Calu3 (cell line): ENCODE measurements around the gene SPG7. TPM values are rescaled to one million over a fixed set of nuclear protein-coding genes. Genes with fewer than 3 reads are reported as not detected.

Experiments
- BruUV-seq: library from RNA; stranded (reverse); fragments of 400-500 nt; replicated peaks from 2 replicates; lab custom pipeline; 2021; lab: Mats Ljungman, UMichigan
- CTCF ChIA-PET: fragments of 300-600 bp; sonication (Branson Sonifier 250); formaldehyde crosslinking; loops from one replicate; lab custom pipeline; 2022; ENCODE audit warnings: antibody characterized with exemption; lab: Charles Lee
- DNase-seq: peaks from one replicate; pipeline ENCODE4 v3.0.0; 2022
- H3K27ac Mint-ChIP-seq: one replicate; pipeline ENCODE4 v1.8.0; 2022; ENCODE audit warnings: mixed read lengths; ENCODE audit not compliant: unreplicated experiment
- H3K27me3 Mint-ChIP-seq: one replicate; pipeline ENCODE4 v1.8.0; 2022; ENCODE audit warnings: mixed read lengths; ENCODE audit not compliant: unreplicated experiment
- H3K36me3 Mint-ChIP-seq: one replicate; pipeline ENCODE4 v1.8.0; 2022; ENCODE audit warnings: mild to moderate bottlenecking, moderate library complexity, mixed read lengths; ENCODE audit not compliant: insufficient read depth, unreplicated experiment
- H3K4me1 Mint-ChIP-seq: one replicate; pipeline ENCODE4 v1.8.0; 2022; ENCODE audit warnings: mild to moderate bottlenecking, low read depth, mixed read lengths; ENCODE audit not compliant: unreplicated experiment
- H3K4me3 Mint-ChIP-seq: one replicate; pipeline ENCODE4 v1.8.0; 2022; ENCODE audit warnings: mild to moderate bottlenecking, low read depth, moderate library complexity, mixed read lengths; ENCODE audit not compliant: unreplicated experiment
- H3K9me3 Mint-ChIP-seq: one replicate; pipeline ENCODE4 v1.8.0; 2022; ENCODE audit warnings: low read depth, mixed read lengths; ENCODE audit not compliant: unreplicated experiment
- intact Hi-C: fragments of 100-400 bp; cut with micrococcal nuclease; formaldehyde crosslinking; loops from one replicate; pipeline ENCODE4 v1.10.0; 2022; ENCODE audit not compliant: unreplicated experiment
- total RNA-seq: library from RNA; stranded (reverse); gene quantifications from 2 replicates; pipeline ENCODE4 v1.2.3, GENCODE V29; 2022
- TF ChIP-seq, protein P1 (sequence below): fragments of 200-600 bp; IDR thresholded peaks from one replicate; pipeline ENCODE4 v1.8.0; 2022; ENCODE audit warnings: antibody characterized with exemption; ENCODE audit not compliant: unreplicated experiment

The SPG7 gene
- total RNA-seq, 1 experiment from 2014 or later: 174 TPM

DNA sequence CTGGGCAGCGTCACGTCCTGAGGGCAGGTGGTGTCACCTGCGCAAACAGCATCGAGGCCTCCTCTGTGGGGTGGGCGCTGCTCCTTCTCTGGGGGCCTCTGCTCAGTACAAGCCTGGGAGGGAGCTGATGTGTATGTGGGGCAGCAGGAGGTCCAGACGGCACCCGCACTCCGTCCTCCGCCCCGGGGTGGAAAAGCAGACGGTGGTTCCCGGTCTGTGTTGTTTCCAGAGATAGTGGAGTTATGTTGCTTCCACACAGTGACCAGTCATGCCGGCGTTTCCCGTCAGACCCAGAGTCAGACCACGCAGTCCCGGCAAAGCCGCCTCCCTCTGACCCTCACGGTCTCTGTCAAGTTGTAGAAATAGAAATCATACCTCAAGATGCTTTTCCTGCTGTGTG, 38.6 kb downstream of the SPG7 start:
- DNase-seq: no peak
- no peak overlapping the region for H3K27ac Mint-ChIP-seq
- CTCF ChIA-PET: no interaction called here
- no peaks in the 10 kb centered on the region for H3K4me1 Mint-ChIP-seq
- intact Hi-C loops: no loop called here
- no TSS peak for BruUV-seq
- no peak overlapping the region for H3K4me3 Mint-ChIP-seq
- TF ChIP-seq, protein P1, sequence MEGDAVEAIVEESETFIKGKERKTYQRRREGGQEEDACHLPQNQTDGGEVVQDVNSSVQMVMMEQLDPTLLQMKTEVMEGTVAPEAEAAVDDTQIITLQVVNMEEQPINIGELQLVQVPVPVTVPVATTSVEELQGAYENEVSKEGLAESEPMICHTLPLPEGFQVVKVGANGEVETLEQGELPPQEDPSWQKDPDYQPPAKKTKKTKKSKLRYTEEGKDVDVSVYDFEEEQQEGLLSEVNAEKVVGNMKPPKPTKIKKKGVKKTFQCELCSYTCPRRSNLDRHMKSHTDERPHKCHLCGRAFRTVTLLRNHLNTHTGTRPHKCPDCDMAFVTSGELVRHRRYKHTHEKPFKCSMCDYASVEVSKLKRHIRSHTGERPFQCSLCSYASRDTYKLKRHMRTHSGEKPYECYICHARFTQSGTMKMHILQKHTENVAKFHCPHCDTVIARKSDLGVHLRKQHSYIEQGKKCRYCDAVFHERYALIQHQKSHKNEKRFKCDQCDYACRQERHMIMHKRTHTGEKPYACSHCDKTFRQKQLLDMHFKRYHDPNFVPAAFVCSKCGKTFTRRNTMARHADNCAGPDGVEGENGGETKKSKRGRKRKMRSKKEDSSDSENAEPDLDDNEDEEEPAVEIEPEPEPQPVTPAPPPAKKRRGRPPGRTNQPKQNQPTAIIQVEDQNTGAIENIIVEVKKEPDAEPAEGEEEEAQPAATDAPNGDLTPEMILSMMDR: no peak
- no peaks in the 10 kb centered on the region for H3K9me3 Mint-ChIP-seq
- peaks cover 48% of the 10 kb centered on the region for H3K36me3 Mint-ChIP-seq
- no peaks in the 10 kb centered on the region for H3K27me3 Mint-ChIP-seq

DNA sequence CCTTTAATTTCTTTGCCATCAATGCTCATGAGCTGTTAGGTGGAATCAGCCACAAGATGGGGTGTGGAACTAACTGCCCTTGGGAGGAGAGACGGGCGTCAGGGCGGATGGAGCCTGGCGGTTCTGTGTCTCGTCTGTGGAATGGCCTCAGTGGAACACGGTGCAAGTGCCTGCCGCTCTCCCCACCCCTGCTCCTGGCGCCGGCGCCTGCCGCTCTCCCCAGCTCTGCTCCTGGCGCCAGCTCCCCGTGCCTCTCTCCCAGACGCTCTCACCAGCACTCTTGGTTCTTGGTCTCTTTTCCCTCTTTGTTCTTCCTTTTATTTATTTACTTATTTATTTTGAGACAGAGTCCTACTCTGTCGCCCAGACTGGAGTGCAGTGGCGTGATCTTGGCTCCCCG, 39.1 kb downstream of the SPG7 start:
- Mint-ChIP-seq H3K4me3 (no peak overlapping the region), H3K9me3 (no peaks in the 10 kb centered on the region), H3K36me3 (peaks cover 53% of the 10 kb centered on the region), H3K27ac (no peak overlapping the region), H3K27me3 (no peaks in the 10 kb centered on the region), H3K4me1 (no peaks in the 10 kb centered on the region)
- no TSS peak for BruUV-seq
- no peak for DNase-seq
- intact Hi-C loops: no loop called here
- TF ChIP-seq, protein P1: no peak
- CTCF ChIA-PET: no interaction called here

DNA sequence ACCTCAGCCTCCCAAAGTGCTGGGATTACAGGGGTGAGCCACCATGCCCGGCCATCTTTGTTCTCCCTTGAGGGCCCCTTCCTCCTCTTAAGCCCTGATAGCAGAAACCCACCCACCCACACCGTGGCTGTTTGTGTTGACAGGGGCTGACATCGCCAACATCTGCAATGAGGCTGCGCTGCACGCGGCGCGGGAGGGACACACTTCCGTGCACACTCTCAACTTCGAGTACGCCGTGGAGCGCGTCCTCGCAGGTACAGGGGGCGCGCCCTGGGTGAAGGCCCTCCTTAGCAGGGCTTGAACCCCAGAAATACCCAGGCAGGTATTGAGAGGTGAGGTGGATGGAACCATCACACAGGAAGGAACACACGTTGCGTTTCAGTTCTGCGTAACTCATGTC, 39.7 kb downstream of the SPG7 start:
- peaks cover 59% of the 10 kb centered on the region for H3K36me3 Mint-ChIP-seq
- CTCF ChIA-PET: no interaction called here

DNA sequence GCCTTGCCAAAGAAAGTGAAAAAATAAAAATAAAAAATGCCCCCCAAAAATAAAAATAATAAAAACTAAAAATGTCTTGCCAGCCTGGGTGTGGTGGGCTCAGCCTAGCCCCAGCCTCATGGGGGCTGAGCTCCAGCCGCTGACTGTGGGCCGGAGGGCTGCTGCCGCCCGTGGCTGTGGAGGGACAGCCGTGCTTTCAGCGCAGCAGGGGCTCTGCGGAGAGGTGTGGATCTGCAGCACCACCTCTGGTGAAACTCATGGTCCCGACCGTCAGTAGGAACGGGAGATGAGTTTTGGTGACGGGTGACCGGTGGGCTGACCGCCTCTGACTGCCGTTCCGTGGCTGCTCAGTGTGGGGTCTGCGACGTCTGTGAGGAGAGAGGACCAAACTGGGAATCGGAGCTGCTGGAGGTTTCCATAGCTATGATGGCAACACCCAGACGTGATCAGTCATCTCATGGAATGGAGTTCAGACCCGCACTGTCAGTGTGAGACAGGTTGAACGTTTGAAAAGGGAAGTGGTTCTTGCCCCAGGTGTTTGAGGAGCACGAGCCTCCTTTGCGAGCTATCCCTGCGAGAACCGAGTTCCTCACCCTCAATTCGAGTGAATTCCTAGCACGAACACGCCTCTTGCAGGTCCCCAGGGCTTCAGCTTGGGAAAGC, 40.3 kb downstream of the SPG7 start:
- no peak overlapping the region for H3K27ac Mint-ChIP-seq
- no TSS peak for BruUV-seq
- TF ChIP-seq, protein P1: no peak
- H3K4me3 Mint-ChIP-seq: no peak overlapping the region
- DNase-seq: no peak
- CTCF ChIA-PET: no interaction called here
- H3K36me3 Mint-ChIP-seq: peaks cover 65% of the 10 kb centered on the region
- no peaks in the 10 kb centered on the region for H3K4me1 Mint-ChIP-seq
- intact Hi-C loops: no loop called here
- H3K9me3 Mint-ChIP-seq: no peaks in the 10 kb centered on the region
- no peaks in the 10 kb centered on the region for H3K27me3 Mint-ChIP-seq

More for the DNA sequence above, 39.7 kb downstream of the SPG7 start:
- Mint-ChIP-seq H3K9me3 (no peaks in the 10 kb centered on the region), H3K4me3 (no peak overlapping the region), H3K27ac (no peak overlapping the region), H3K4me1 (no peaks in the 10 kb centered on the region), H3K27me3 (no peaks in the 10 kb centered on the region)
- no TSS peak for BruUV-seq
- TF ChIP-seq, protein P1: no peak
- intact Hi-C loops: no loop called here
- no peak for DNase-seq
